Lower lobe of right lung (tissue), 2 donors: ENCODE measurements around the gene EHHADH. TPM values are rescaled to one million over a fixed set of nuclear protein-coding genes. Genes with fewer than 3 reads are reported as not detected.

Source experiments
- ATAC-seq, 2 donors: fragments of 200-7000 bp; cut with Tn5 transposase; one replicate each; pipeline ENCODE4 v1.9.1; 2020 to 2022; ENCODE audit warnings: mild to moderate bottlenecking in 2 of 2, moderate library complexity in 2 of 2
- DNase-seq: peaks from one replicate; pipeline ENCODE4 v3.0.0-alpha.2; 2020
- H3K27ac ChIP-seq: fragments of 200-600 bp; one replicate; pipeline ENCODE4 v1.8.0; 2022
- H3K27me3 ChIP-seq: fragments of 200-600 bp; one replicate; pipeline ENCODE4 v1.8.0; 2022; ENCODE audit warnings: low read depth
- H3K36me3 ChIP-seq: fragments of 200-600 bp; one replicate; pipeline ENCODE4 v1.8.0; 2022; ENCODE audit warnings: mild to moderate bottlenecking
- H3K4me1 ChIP-seq: fragments of 200-600 bp; one replicate; pipeline ENCODE4 v1.8.0; 2022
- H3K4me3 ChIP-seq: fragments of 200-600 bp; one replicate; pipeline ENCODE4 v1.8.0; 2022; ENCODE audit warnings: mild to moderate bottlenecking
- H3K9me3 ChIP-seq: fragments of 200-600 bp; one replicate; pipeline ENCODE4 v1.8.0; 2022
- intact Hi-C: fragments of 100-400 bp; cut with DNase I; formaldehyde crosslinking; loops from one replicate; pipeline ENCODE4 v1.11.0; 2022
- total RNA-seq: library from RNA; stranded (reverse); fragmentation: NEBNext Ultra II Directional; extraction: Animal tissue kit (Norgen Biotek cat#: 25700); gene quantifications from one replicate; pipeline ENCODE4 v1.2.1, GENCODE V29; 2021
- TF ChIP-seq, protein P1 (sequence below): fragments of 200-600 bp; IDR thresholded peaks from one replicate; pipeline ENCODE4 v1.8.0; 2022; ENCODE audit warnings: antibody characterized with exemption, mild to moderate bottlenecking
- donor health status: DM: no; HTN: yes; CAD: no; lungs with severe emphysema.

The EHHADH gene
- total RNA-seq, 1 donor from 2014 or later: 11.5 TPM

- Histone ChIP-seq H3K27me3 (peaks cover 12% of the 10 kb centered on the region), H3K9me3 (no peaks in the 10 kb centered on the region), H3K4me1 (no peaks in the 10 kb centered on the region), H3K4me3 (no peak overlapping the region), H3K36me3 (no peaks in the 10 kb centered on the region), H3K27ac (no peak overlapping the region)
- TF ChIP-seq, protein P1, sequence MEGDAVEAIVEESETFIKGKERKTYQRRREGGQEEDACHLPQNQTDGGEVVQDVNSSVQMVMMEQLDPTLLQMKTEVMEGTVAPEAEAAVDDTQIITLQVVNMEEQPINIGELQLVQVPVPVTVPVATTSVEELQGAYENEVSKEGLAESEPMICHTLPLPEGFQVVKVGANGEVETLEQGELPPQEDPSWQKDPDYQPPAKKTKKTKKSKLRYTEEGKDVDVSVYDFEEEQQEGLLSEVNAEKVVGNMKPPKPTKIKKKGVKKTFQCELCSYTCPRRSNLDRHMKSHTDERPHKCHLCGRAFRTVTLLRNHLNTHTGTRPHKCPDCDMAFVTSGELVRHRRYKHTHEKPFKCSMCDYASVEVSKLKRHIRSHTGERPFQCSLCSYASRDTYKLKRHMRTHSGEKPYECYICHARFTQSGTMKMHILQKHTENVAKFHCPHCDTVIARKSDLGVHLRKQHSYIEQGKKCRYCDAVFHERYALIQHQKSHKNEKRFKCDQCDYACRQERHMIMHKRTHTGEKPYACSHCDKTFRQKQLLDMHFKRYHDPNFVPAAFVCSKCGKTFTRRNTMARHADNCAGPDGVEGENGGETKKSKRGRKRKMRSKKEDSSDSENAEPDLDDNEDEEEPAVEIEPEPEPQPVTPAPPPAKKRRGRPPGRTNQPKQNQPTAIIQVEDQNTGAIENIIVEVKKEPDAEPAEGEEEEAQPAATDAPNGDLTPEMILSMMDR: no peak
- no peak for DNase-seq
- no peak for ATAC-seq
- intact Hi-C loops: no loop called here
Measured at GRCh38 chr3:185270956-185271332, 17.1 kb upstream of the EHHADH start.

- intact Hi-C loops: no loop called here
Measured at GRCh38 chr3:185270262-185270955, 16.6 kb upstream of the EHHADH start.

DNA sequence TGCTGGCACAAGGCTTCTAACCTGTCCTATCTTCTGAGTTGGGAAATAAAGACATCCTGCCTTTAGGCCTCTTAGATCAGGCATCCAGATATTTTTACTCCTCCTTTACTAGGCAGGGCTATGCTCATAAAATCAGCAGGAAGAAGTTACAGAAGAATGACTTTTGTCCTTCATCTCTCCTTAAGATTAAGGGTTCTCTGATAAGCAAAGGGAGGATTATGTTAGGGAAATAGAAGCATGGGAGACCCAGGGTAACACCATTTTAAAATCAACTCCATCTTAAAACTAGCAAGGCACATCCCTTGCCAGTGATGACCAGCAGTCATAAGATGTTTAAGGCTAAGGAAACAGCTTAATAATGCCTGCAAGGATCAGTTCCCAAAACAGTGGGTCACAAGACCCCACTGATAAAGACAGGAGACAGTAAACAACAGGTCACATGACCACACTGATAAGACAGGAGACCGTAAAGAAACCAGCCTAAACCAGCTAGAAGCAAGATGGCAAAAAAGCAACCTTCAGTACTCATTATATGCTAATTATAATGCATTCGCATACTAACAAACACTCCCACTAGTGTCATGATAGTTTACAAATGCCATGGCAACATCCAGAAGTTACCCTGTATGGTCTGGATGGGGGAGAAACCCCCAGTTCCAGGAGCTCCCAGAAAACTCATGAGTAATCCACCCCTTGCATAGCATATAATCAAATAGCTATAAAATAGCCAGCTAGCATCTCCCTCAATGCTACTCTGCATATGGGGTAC lies 14.5 kb upstream of the EHHADH start:
- intact Hi-C loops: no loop called here
- ATAC-seq (no peak), DNase-seq (no peak)
- H3K27ac ChIP-seq: no peak overlapping the region
- TF ChIP-seq, protein P1: no peak
- H3K36me3 ChIP-seq: no peaks in the 10 kb centered on the region
- H3K4me1 ChIP-seq: no peaks in the 10 kb centered on the region
- H3K27me3 ChIP-seq: peaks cover 5% of the 10 kb centered on the region
- H3K4me3 ChIP-seq: no peak overlapping the region
- H3K9me3 ChIP-seq: no peaks in the 10 kb centered on the region

More at GRCh38 chr3:185270262-185270955, 16.6 kb upstream of the EHHADH start:
- H3K36me3 ChIP-seq: no peaks in the 10 kb centered on the region
- no peak for DNase-seq
- peaks cover 12% of the 10 kb centered on the region for H3K27me3 ChIP-seq
- no peak overlapping the region for H3K4me3 ChIP-seq
- TF ChIP-seq, protein P1: peak; percentile 28
- no peaks in the 10 kb centered on the region for H3K9me3 ChIP-seq
- H3K27ac ChIP-seq: no peak overlapping the region
- ATAC-seq: peak; percentile 62 to 65
- no peaks in the 10 kb centered on the region for H3K4me1 ChIP-seq

GRCh38 chr3:185267193-185267592 lies 13.3 kb upstream of the EHHADH start:
- no peaks in the 10 kb centered on the region for H3K9me3 ChIP-seq
- no peak overlapping the region for H3K27ac ChIP-seq
- ATAC-seq: no peak
- no peaks in the 10 kb centered on the region for H3K36me3 ChIP-seq
- H3K4me1 ChIP-seq: no peaks in the 10 kb centered on the region
- no peak for DNase-seq
- H3K4me3 ChIP-seq: no peak overlapping the region
- peaks cover 5% of the 10 kb centered on the region for H3K27me3 ChIP-seq
- intact Hi-C loops: no loop called here
- TF ChIP-seq, protein P1: no peak

GRCh38 chr3:185264849-185265553 lies 11.2 kb upstream of the EHHADH start:
- H3K4me1 ChIP-seq: no peaks in the 10 kb centered on the region
- no peak for ATAC-seq
- H3K4me3 ChIP-seq: no peak overlapping the region
- intact Hi-C loops: no loop called here
- no peaks in the 10 kb centered on the region for H3K36me3 ChIP-seq
- peaks cover 3% of the 10 kb centered on the region for H3K27me3 ChIP-seq
- TF ChIP-seq, protein P1: no peak
- no peak overlapping the region for H3K27ac ChIP-seq
- H3K9me3 ChIP-seq: no peaks in the 10 kb centered on the region
- DNase-seq: no peak
